Measurements from ENCODE around the gene TPP1. TPM values are rescaled to one million over a fixed set of nuclear protein-coding genes. Genes with fewer than 3 reads are reported as not detected.
A peak's percentile ranks its signal among the peaks of the same experiment; 100 is the strongest.

The TPP1 gene
- total and polyA plus RNA-seq, 2 donors (not counting 1 experiment from before 2014, with no cell fraction given), result 127 to 136 TPM

- TF ChIP-seq CTCF (conservative IDR thresholded peaks at IDR 0.05 in 1 of 2, IDR thresholded peaks at IDR 0.05 in 1 of 2; ENCODE audit: low read depth in 1 of 2, low read length in 2 of 2) (no peak), EZH2 (IDR thresholded peaks at IDR 0.05; ENCODE audit: low read length, missing control alignments) (peak; percentile 92)
- H4K20me1 ChIP-seq (ENCODE audit: control insufficient read depth, extremely low read depth, insufficient read depth, low read length), result no peaks in the 10 kb centered on the region
- peak overlapping the region; percentile 69 for H3K4me2 ChIP-seq (ENCODE audit: extremely low read depth, insufficient read depth, low read length)
- H3K79me2 ChIP-seq (ENCODE audit: control insufficient read depth, insufficient read depth, low read length), result no peaks in the 10 kb centered on the region
- DNase-seq (ENCODE audit: low read depth in 2 of 2), result no peak
- no peaks in the 10 kb centered on the region for H3K4me1 ChIP-seq (ENCODE audit: control insufficient read depth, extremely low read depth, insufficient read depth, low read length)
- H3K36me3 ChIP-seq (ENCODE audit: control insufficient read depth, insufficient read depth, low read length), result no peaks in the 10 kb centered on the region
- no peak overlapping the region for H3K27ac ChIP-seq (ENCODE audit: insufficient read depth, low read length)
- peaks cover 36% of the 10 kb centered on the region for H3K27me3 ChIP-seq (ENCODE audit: control insufficient read depth, insufficient read depth, low read length)
- H3K9me3 ChIP-seq (ENCODE audit: control insufficient read depth, insufficient read depth, low read depth, low read length), result no peaks in the 10 kb centered on the region
- peak overlapping the region; percentile 36 for H2AFZ ChIP-seq (ENCODE audit: low read length)
- peak overlapping the region; percentile 28 for H3K9ac ChIP-seq (ENCODE audit: insufficient read depth, low read length)
- H3K4me3 ChIP-seq (replicated peaks in 1 of 4; ENCODE audit: control extremely low read depth in 1 of 4, insufficient read depth in 1 of 4, low read depth in 3 of 4, low read length in 4 of 4), result peak overlapping the region in 3 of 4 experiments; percentile 33 to 53 (median 52)
Observed at GRCh38 chr11:6655020-6655789, 36.0 kb upstream of the TPP1 start.

- H3K4me3 ChIP-seq (replicated peaks in 1 of 4; ENCODE audit: control extremely low read depth in 1 of 4, insufficient read depth in 1 of 4, low read depth in 3 of 4, low read length in 4 of 4), result peak overlapping the region in 2 of 4 experiments; percentile 52 to 53
- peak overlapping the region; percentile 69 for H3K4me2 ChIP-seq (ENCODE audit: extremely low read depth, insufficient read depth, low read length)
- no peak overlapping the region for H3K9ac ChIP-seq (ENCODE audit: insufficient read depth, low read length)
- DNase-seq (ENCODE audit: low read depth in 2 of 2), result no peak
- H4K20me1 ChIP-seq (ENCODE audit: control insufficient read depth, extremely low read depth, insufficient read depth, low read length), result no peaks in the 10 kb centered on the region
- H3K27ac ChIP-seq (ENCODE audit: insufficient read depth, low read length), result no peak overlapping the region
- no peaks in the 10 kb centered on the region for H3K9me3 ChIP-seq (ENCODE audit: control insufficient read depth, insufficient read depth, low read depth, low read length)
- H3K36me3 ChIP-seq (ENCODE audit: control insufficient read depth, insufficient read depth, low read length), result no peaks in the 10 kb centered on the region
- no peak overlapping the region for H2AFZ ChIP-seq (ENCODE audit: low read length)
- H3K4me1 ChIP-seq (ENCODE audit: control insufficient read depth, extremely low read depth, insufficient read depth, low read length), result no peaks in the 10 kb centered on the region
- TF ChIP-seq CTCF (conservative IDR thresholded peaks at IDR 0.05 in 1 of 2, IDR thresholded peaks at IDR 0.05 in 1 of 2; ENCODE audit: low read depth in 1 of 2, low read length in 2 of 2) (no peak), EZH2 (IDR thresholded peaks at IDR 0.05; ENCODE audit: low read length, missing control alignments) (peak; percentile 34)
- peaks cover 40% of the 10 kb centered on the region for H3K27me3 ChIP-seq (ENCODE audit: control insufficient read depth, insufficient read depth, low read length)
- H3K79me2 ChIP-seq (ENCODE audit: control insufficient read depth, insufficient read depth, low read length), result no peaks in the 10 kb centered on the region
Observed at GRCh38 chr11:6654281-6655019, 35.2 kb upstream of the TPP1 start.

GRCh38 chr11:6653656-6654055, 34.4 kb upstream of the TPP1 start:
- no peak overlapping the region for H3K4me3 ChIP-seq (replicated peaks in 1 of 4; ENCODE audit: control extremely low read depth in 1 of 4, insufficient read depth in 1 of 4, low read depth in 3 of 4, low read length in 4 of 4)
- no peaks in the 10 kb centered on the region for H3K9me3 ChIP-seq (ENCODE audit: control insufficient read depth, insufficient read depth, low read depth, low read length)
- H4K20me1 ChIP-seq (ENCODE audit: control insufficient read depth, extremely low read depth, insufficient read depth, low read length), result no peaks in the 10 kb centered on the region
- H3K27ac ChIP-seq (ENCODE audit: insufficient read depth, low read length), result no peak overlapping the region
- no peak overlapping the region for H3K9ac ChIP-seq (ENCODE audit: insufficient read depth, low read length)
- H2AFZ ChIP-seq (ENCODE audit: low read length), result no peak overlapping the region
- H3K4me1 ChIP-seq (ENCODE audit: control insufficient read depth, extremely low read depth, insufficient read depth, low read length), result no peaks in the 10 kb centered on the region
- H3K79me2 ChIP-seq (ENCODE audit: control insufficient read depth, insufficient read depth, low read length), result no peaks in the 10 kb centered on the region
- no peak overlapping the region for H3K4me2 ChIP-seq (ENCODE audit: extremely low read depth, insufficient read depth, low read length)
- H3K36me3 ChIP-seq (ENCODE audit: control insufficient read depth, insufficient read depth, low read length), result no peaks in the 10 kb centered on the region
- peaks cover 40% of the 10 kb centered on the region for H3K27me3 ChIP-seq (ENCODE audit: control insufficient read depth, insufficient read depth, low read length)
- no peak for TF ChIP-seq EZH2 (IDR thresholded peaks at IDR 0.05; ENCODE audit: low read length, missing control alignments)
- no peak for TF ChIP-seq CTCF (conservative IDR thresholded peaks at IDR 0.05 in 1 of 2, IDR thresholded peaks at IDR 0.05 in 1 of 2; ENCODE audit: low read depth in 1 of 2, low read length in 2 of 2)
- no peak for DNase-seq (ENCODE audit: low read depth in 2 of 2)
